ENCODE measurements around the gene RFFL. TPM values are rescaled to one million over a fixed set of nuclear protein-coding genes. Genes with fewer than 3 reads are reported as not detected.

The RFFL gene
- total RNA-seq, 1 experiment from 2014 or later = 30.3 TPM

GRCh38 chr17:34974179-34974578 lies 89.3 kb downstream of the RFFL start:
- Mint-ChIP-seq H3K4me3 (no peak overlapping the region), H3K27me3 (ENCODE audit: low read depth) (peaks cover 10% of the 10 kb centered on the region; the same call in 1 of the 2 replicates), H3K36me3 (no peaks in the 10 kb centered on the region), H3K4me1 (peaks cover 2% of the 10 kb centered on the region), H3K9me3 (no peaks in the 10 kb centered on the region), H3K27ac (no peak overlapping the region)
- POLR2A ChIA-PET = no interaction called here
- CTCF ChIA-PET = interaction anchor here (1.4 to 1.7 kb wide), 2 partner anchors 432 to 447 kb away, joined by 4 to 5 read pairs; no protein-coding TSS in a partner anchor
- DNase-seq (ENCODE audit: low spot score) (no peak), ATAC-seq (no peak)
- TF ChIP-seq OVOL2 (CRISPR knock-in tag; IDR thresholded peaks at IDR 0.05; ENCODE audit: borderline replicate concordance) = no peak
- no peak for TF ChIP-seq NR2C2 (CRISPR knock-in tag; IDR thresholded peaks at IDR 0.05)
- TF ChIP-seq E2F5 (CRISPR knock-in tag; IDR thresholded peaks at IDR 0.05) = no peak
- TF ChIP-seq, protein P1, sequence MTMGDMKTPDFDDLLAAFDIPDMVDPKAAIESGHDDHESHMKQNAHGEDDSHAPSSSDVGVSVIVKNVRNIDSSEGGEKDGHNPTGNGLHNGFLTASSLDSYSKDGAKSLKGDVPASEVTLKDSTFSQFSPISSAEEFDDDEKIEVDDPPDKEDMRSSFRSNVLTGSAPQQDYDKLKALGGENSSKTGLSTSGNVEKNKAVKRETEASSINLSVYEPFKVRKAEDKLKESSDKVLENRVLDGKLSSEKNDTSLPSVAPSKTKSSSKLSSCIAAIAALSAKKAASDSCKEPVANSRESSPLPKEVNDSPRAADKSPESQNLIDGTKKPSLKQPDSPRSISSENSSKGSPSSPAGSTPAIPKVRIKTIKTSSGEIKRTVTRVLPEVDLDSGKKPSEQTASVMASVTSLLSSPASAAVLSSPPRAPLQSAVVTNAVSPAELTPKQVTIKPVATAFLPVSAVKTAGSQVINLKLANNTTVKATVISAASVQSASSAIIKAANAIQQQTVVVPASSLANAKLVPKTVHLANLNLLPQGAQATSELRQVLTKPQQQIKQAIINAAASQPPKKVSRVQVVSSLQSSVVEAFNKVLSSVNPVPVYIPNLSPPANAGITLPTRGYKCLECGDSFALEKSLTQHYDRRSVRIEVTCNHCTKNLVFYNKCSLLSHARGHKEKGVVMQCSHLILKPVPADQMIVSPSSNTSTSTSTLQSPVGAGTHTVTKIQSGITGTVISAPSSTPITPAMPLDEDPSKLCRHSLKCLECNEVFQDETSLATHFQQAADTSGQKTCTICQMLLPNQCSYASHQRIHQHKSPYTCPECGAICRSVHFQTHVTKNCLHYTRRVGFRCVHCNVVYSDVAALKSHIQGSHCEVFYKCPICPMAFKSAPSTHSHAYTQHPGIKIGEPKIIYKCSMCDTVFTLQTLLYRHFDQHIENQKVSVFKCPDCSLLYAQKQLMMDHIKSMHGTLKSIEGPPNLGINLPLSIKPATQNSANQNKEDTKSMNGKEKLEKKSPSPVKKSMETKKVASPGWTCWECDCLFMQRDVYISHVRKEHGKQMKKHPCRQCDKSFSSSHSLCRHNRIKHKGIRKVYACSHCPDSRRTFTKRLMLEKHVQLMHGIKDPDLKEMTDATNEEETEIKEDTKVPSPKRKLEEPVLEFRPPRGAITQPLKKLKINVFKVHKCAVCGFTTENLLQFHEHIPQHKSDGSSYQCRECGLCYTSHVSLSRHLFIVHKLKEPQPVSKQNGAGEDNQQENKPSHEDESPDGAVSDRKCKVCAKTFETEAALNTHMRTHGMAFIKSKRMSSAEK (CRISPR knock-in tag; IDR thresholded peaks at IDR 0.05; ENCODE audit: borderline replicate concordance) = no peak
- TF ChIP-seq, protein P2, sequence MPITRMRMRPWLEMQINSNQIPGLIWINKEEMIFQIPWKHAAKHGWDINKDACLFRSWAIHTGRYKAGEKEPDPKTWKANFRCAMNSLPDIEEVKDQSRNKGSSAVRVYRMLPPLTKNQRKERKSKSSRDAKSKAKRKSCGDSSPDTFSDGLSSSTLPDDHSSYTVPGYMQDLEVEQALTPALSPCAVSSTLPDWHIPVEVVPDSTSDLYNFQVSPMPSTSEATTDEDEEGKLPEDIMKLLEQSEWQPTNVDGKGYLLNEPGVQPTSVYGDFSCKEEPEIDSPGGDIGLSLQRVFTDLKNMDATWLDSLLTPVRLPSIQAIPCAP (CRISPR knock-in tag; IDR thresholded peaks at IDR 0.05) = no peak
- no peak for TF ChIP-seq ZNF512 (CRISPR knock-in tag; IDR thresholded peaks at IDR 0.05; ENCODE audit: borderline replicate concordance)
- no peak for TF ChIP-seq SMAD4 (CRISPR knock-in tag; IDR thresholded peaks at IDR 0.05)
- no peak for TF ChIP-seq FOXP1 (CRISPR knock-in tag; IDR thresholded peaks at IDR 0.05; ENCODE audit: borderline replicate concordance)
- TF ChIP-seq, protein P3, sequence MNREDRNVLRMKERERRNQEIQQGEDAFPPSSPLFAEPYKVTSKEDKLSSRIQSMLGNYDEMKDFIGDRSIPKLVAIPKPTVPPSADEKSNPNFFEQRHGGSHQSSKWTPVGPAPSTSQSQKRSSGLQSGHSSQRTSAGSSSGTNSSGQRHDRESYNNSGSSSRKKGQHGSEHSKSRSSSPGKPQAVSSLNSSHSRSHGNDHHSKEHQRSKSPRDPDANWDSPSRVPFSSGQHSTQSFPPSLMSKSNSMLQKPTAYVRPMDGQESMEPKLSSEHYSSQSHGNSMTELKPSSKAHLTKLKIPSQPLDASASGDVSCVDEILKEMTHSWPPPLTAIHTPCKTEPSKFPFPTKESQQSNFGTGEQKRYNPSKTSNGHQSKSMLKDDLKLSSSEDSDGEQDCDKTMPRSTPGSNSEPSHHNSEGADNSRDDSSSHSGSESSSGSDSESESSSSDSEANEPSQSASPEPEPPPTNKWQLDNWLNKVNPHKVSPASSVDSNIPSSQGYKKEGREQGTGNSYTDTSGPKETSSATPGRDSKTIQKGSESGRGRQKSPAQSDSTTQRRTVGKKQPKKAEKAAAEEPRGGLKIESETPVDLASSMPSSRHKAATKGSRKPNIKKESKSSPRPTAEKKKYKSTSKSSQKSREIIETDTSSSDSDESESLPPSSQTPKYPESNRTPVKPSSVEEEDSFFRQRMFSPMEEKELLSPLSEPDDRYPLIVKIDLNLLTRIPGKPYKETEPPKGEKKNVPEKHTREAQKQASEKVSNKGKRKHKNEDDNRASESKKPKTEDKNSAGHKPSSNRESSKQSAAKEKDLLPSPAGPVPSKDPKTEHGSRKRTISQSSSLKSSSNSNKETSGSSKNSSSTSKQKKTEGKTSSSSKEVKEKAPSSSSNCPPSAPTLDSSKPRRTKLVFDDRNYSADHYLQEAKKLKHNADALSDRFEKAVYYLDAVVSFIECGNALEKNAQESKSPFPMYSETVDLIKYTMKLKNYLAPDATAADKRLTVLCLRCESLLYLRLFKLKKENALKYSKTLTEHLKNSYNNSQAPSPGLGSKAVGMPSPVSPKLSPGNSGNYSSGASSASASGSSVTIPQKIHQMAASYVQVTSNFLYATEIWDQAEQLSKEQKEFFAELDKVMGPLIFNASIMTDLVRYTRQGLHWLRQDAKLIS (CRISPR knock-in tag; IDR thresholded peaks at IDR 0.05; ENCODE audit: borderline replicate concordance) = no peak

DNA sequence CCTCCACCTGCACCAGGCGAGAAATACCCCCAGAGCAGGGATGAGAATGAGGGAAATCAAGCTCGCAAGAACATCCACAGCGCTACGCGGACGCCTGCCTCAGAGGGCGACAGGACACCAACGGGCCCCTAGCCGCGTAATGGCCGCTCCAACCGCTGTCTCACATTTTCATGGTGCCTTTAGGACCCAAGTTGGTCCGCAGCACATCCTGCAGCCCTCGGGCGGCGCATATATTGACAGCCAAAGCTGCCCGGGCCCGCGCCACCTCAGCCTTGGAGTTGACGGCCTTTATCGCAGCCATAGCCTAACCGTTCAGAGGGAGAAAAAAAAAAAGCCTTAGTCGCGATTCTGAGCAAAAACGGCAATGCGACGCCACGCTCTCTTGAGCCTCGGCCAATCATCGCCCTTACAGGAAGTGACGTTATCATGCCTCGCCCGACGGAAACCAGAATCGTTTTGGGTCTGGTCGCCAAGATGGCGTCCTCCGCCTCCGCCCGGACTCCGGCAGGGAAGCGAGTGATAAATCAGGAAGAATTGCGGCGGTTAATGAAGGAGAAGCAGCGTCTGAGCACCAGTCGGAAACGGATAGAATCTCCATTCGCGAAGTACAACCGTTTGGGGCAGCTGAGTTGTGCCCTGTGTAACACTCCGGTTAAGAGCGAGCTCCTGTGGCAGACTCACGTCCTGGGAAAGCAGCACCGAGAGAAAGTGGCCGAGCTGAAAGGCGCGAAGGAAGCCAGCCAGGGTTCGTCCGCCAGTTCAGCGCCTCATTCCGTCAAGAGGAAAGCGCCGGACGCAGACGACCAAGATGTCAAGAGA lies 102.2 kb downstream of the RFFL start, which contains the start of the genes CCT6B and ZNF830:
Gene CCT6B (minus strand): TSS at position 368 of the 819 bp plus-strand sequence. CDS start 67 bp downstream, at position 301.
Gene ZNF830 (plus strand): TSS at position 448 of the 819 bp plus-strand sequence. CDS start 27 bp downstream, at position 475.
- peaks cover 8% of the 10 kb centered on the region for H3K4me1 Mint-ChIP-seq
- DNase-seq (ENCODE audit: low spot score) (peak; percentile 88), ATAC-seq (peak; percentile 90)
- peaks cover 30% of the 10 kb centered on the region for H3K27me3 Mint-ChIP-seq (ENCODE audit: low read depth)
- no peaks in the 10 kb centered on the region for H3K9me3 Mint-ChIP-seq
- peaks cover 13% of the 10 kb centered on the region for H3K36me3 Mint-ChIP-seq
- POLR2A ChIA-PET = interaction anchor here (1.0 kb wide), 1 partner anchor 19 kb away, joined by 3 read pairs; the partner anchor contains the start of gene LIG3
- peak within 1 kb of the TSS; percentile 100 for H3K4me3 Mint-ChIP-seq
- CTCF ChIA-PET = no interaction called here
- peak within 1 kb of the TSS; percentile 100 for H3K27ac Mint-ChIP-seq
- TF ChIP-seq, protein P4, sequence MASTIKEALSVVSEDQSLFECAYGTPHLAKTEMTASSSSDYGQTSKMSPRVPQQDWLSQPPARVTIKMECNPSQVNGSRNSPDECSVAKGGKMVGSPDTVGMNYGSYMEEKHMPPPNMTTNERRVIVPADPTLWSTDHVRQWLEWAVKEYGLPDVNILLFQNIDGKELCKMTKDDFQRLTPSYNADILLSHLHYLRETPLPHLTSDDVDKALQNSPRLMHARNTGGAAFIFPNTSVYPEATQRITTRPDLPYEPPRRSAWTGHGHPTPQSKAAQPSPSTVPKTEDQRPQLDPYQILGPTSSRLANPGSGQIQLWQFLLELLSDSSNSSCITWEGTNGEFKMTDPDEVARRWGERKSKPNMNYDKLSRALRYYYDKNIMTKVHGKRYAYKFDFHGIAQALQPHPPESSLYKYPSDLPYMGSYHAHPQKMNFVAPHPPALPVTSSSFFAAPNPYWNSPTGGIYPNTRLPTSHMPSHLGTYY (CRISPR knock-in tag; IDR thresholded peaks at IDR 0.05) = no peak
- TF ChIP-seq CREM (CRISPR knock-in tag; IDR thresholded peaks at IDR 0.05) (peak; percentile 97), MXD4 (CRISPR knock-in tag; IDR thresholded peaks at IDR 0.05; ENCODE audit: borderline replicate concordance) (no peak), NFATC4 (CRISPR knock-in tag; IDR thresholded peaks at IDR 0.05) (no peak), TP53 (CRISPR knock-in tag; IDR thresholded peaks at IDR 0.05) (0 out of 2 replicates have a peak, but pooled peaks have one; percentile 8), FOXJ3 (CRISPR knock-in tag; IDR thresholded peaks at IDR 0.05; ENCODE audit: borderline replicate concordance) (no peak), TEAD4 (CRISPR knock-in tag; IDR thresholded peaks at IDR 0.05) (no peak), ZNF317 (CRISPR knock-in tag; IDR thresholded peaks at IDR 0.05; ENCODE audit: borderline replicate concordance, low read depth) (no peak), NR1H2 (CRISPR knock-in tag; IDR thresholded peaks at IDR 0.05) (no peak), FOXP1 (CRISPR knock-in tag; IDR thresholded peaks at IDR 0.05; ENCODE audit: borderline replicate concordance) (peak; percentile 43; the same call in 1 of the 2 replicates), ZNF396 (CRISPR knock-in tag; IDR thresholded peaks at IDR 0.05; ENCODE audit: borderline replicate concordance) (no peak)
- TF ChIP-seq, protein P5, sequence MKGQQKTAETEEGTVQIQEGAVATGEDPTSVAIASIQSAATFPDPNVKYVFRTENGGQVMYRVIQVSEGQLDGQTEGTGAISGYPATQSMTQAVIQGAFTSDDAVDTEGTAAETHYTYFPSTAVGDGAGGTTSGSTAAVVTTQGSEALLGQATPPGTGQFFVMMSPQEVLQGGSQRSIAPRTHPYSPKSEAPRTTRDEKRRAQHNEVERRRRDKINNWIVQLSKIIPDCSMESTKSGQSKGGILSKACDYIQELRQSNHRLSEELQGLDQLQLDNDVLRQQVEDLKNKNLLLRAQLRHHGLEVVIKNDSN (CRISPR knock-in tag; IDR thresholded peaks at IDR 0.05) = peak; percentile 33; the same call in 1 of the 2 replicates

Data from WTC11 (cell line).